GM19372 (cell line): ENCODE results near the gene IRF4.
"Not testable (repeated sequence)": the region's sequence is repeated elsewhere in the genome, so short reads cannot be mapped to it uniquely, and the experiment has no call there.

Experiments
- ATAC-seq: cut with Tn5 transposase; IDR thresholded peaks from one replicate; pipeline ENCODE4 v1.9.1; 2021; ENCODE audit warnings: mild to moderate bottlenecking, low read depth, moderate library complexity; ENCODE audit not compliant: unreplicated experiment

The IRF4 gene

GRCh38 chr6:411402-412145 is 20.0 kb downstream of the IRF4 start:
- no peak for ATAC-seq

DNA sequence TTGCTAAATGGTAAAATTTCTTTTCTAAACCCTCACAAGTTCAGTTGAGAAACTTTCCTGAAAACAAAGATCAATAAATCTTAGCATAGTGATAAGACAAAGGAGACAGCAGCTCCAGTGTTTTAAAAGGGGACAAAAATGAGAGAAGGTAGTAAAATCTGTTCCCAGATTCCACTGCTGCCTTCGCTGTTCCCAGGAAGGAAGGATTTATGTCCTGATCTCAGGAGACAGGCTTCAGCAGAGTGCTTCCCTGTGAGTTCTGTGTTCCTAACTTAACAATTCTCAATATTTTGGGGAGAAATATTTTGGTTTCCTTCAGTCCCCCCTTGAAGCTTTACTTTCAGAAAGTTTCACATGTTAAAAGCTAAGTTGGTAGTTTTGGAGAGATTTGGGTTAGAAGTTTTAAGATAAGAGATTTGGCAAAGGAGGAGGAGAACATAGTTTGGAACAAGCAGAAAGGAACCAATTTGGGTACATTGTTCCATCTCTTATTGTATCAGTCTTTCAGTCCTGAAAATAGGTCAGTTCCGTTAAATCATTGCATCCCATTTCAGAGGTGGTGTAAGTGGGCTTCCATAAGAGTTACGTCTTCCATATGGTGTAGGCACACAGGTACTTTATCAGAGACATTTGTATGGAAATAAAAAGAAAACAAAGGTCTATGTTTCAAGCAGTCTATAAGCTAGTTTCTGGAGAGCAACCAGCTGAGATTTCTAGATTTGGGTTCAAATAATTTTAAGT is 20.8 kb downstream of the IRF4 start:
- no peak for ATAC-seq

DNA sequence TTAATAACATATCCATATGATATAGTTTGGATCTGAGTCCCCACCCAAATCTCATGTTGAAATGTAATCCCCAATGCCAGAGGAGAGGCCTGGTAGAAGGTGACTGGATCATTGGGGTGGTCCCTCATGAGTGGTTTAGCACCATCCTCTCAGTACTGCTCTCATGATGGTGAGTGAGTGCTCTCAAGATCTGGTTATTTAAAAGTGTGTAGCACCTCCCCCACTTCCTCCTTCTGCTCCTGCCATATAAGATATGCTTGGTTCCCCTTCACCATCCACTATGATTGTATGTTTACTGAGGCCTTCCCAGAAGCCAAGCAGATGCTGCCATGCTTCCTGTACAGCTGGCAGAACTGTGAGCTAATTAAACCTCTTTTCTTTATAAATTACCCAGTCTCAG is 22.9 kb downstream of the IRF4 start:
- no peak for ATAC-seq

DNA sequence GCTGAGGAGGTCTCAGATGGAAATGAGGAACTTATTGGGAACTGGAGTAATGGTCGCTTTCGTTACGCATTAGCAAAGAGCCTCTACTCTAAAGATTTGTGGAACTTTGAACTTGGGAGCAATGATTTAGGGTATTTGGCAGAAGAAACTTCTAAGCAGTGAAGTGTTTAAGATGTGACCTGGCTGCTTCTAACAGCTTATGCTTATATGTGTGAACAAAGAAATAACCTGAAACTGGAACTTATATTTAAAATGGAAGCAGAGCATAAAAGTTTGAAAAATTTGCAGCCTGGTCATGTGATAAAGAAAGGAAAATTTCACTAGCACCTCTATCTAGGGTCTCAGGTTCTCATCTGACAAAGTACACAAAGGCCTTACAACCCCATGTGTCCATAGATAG is 23.5 kb downstream of the IRF4 start:
- ATAC-seq = no peak

DNA sequence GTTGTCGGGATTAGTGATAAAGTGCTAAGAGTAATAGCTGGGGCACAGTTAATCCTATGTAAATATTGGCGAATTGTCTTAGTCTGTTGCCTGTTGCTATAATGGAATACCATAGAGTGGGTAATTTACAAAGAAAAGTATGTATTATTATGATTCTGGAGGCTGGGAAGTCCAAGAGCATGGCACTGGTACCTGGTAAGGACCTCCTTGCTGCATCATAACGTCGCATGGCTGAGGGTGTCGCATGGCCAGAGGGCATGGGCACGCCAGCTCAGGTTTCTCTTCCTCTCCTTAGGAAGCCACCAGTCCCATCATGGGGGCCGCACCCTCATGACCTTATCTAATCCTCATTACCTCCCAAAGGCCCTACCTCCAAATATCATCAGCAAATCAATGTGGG is 29.7 kb downstream of the IRF4 start:
- ATAC-seq = no peak

DNA sequence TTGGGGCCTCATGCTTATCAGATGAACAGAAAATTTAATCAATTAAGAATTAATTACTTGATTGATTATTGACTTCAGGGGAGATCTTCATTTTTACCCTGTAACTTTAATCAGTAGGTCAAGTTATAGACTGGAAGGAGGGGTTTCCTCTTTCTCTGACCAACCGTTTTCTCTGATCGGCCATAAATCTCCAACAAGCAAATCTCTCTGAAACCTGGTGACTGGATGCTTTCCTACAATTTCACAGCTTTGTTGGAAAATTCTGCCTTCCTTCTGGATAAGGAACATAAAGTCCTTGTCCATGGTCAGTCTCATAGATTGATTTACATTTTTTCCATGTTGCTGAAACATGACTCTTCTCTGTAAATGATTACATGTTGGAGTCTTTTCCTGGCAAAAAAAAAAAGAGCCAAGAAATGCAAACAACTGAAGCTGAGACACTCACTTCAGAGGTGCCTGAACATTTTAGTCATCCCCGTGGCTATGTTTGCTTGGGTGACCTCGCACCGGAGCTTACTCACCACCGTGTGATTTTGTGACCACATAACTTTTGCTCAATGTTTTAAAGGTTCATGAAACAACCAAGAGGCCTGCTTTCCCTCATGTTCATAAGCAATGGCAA is 31.0 kb downstream of the IRF4 start:
- ATAC-seq = no peak

DNA sequence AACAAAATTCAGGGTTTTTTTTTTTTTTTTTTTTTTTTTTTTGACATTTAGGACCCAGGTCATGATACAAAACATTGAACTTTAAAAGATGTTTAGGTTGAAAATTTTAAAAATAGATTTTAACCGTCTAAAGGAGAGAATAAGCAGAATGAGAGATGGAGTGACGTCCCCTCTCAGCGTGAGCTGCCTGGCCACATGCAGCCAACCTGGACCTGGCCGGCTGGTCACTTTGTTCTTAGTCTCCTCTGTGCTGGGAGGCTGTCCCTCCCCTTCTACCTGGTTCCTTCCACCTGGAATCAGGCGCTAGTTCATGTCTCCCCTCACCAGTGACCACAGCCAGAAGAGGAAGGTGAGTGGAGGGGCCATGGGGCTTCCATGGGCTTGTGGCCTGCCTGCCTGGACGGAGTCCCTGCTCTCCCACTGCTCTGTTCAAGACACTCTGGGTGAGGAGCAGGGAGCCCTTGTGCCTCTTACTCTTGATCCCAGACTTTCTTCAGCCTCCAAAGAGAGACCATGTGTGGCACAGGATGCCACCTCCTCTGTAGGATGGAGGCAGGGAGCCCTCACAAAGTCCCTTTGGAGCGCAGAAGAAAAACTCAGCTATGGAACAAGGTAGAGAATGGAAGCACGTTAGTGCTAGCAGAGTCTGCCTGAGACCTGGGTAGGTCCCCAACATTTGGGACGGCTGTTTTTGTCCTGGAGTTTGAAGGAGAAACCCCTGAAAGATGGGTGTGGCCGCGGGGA is 31.7 kb downstream of the IRF4 start:
- no peak for ATAC-seq

DNA sequence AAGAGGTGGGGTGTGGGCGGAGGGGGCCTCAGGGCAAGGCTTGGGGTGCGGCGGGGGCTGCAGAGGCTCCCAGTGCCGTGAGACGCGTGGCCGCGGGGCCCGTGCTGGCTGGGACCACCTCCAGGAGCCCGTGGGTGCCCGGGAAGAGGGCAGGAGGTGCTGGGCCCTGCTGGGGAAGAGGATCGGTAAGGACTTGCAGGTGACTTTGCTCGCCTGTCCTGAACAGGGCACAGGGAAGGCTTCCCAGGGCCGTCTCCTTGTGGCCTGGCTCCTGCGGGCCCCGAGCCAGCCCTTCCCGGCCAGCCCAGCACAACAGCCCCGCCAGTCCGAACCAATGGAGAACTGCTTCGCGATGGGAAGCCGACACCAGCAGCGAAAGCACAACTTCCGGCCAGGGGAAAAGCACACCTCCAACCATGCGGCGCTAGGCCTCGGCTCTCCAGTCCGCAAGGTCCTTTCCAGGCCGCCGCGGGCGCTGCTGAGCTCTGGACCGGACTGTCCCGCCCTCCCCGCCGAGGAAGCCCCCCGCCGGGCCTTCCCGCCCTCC is 32.3 kb downstream of the IRF4 start:
- no peak for ATAC-seq

DNA sequence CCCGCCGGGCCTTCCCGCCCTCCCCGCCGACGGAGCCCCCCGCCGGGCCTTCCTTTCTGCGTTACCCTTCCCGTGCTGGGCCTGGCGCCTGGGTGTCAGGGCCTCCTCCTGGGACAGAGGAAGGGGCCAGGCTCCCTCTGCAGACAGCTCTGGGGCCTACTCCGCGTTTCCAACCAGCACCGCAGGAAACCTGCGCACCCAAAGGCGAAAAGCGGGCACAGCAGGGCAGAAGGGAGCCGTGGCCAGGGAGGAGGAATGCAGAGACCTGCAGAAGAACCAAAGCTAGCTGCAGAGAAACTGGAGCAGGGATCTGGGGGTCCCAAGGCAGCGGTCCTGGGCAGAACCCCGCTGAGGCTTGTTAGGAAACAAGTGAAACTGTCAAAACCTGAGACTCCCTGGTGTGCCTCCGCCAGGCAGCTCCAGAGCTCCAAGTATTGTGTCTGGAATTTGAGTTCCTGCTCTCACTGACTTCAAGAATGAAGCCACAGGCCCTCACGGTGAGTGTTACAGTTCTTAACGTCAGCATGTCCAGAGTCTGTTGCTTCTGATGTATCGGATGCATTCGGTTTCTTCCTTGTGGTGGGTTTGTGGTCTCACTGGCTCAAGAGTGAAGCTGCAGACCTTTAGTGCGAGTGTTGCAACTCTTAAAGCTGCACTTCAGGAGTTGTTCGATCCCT is 33.3 kb downstream of the IRF4 start:
- no peak for ATAC-seq

- ATAC-seq = not testable (repeated sequence)
Measured at GRCh38 chr6:425418-425788, 33.9 kb downstream of the IRF4 start.

DNA sequence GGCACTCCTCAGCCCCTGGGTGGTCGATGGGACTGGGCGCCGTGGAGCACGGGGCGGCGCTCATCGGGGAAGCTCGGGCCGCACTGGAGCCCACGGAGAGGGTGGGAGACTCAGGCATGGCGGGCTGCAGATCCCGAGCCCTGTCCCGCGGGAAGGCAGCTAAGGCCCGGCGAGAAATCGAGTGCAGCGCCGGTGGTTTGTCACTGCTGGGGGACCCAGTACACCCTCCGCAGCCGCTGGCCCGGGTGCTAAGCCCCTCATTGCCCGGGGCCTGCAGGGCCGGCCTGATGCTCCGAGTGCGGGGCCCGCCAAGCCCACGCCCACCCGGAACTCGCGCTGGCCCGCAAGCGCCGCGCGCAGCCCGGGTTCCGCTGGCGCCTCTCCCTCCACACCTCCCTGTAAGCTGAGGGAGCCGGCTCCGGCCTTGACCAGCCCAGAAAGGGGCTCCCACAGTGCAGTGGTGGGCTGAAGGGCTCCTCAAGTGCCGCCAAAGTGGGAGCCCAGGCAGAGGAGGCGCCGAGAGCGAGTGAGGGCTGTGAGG is 34.7 kb downstream of the IRF4 start:
- not testable (repeated sequence) for ATAC-seq

- ATAC-seq = no peak
Measured at GRCh38 chr6:428047-428603, 36.6 kb downstream of the IRF4 start.

- no peak for ATAC-seq
Measured at GRCh38 chr6:429515-430121, 38.1 kb downstream of the IRF4 start.

DNA sequence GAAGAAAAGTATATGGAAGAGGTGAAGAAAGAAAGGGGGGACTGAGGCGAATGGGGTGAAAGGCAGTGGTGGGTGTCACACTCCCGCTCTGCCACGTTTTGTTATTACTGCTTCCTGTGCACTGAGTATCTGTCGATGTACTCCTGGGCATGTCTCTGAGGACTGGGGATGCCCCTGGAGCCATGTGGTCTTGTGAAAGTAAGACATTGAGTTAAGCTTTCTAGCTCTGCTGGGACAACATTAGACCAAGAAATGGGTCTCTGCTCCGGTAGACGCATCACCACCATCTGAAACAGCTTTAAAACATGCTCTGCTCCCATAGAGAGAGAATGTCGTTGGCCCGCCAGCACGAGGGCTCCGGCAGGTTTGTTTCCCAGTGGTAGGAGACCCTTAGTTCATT is 40.0 kb downstream of the IRF4 start:
- no peak for ATAC-seq

DNA sequence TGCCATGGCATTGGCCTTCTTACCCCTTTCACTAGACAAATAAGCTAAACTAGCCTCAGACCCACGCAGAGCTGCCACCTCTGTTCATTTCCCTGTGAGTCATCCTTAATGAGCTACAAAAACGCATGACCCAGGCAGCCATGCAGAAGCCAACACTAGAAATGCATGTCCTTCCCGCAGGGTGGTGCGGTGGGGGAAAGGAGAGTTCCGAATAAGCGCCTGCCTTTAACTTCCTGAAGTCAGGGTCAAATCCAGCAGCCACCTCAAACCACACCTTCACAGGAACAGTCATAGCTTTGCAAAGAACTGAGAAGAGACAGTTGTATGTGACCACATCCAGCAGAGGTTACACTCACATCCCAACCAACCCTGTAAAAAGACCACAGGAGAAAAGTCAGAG is 40.4 kb downstream of the IRF4 start:
- ATAC-seq = no peak

GRCh38 chr6:434051-434705 is 42.6 kb downstream of the IRF4 start:
- peak; percentile 28 for ATAC-seq

GRCh38 chr6:435441-436307 is 44.1 kb downstream of the IRF4 start:
- ATAC-seq = no peak
